ENCODE data around the gene RTL10. TPM values are rescaled to one million over a fixed set of nuclear protein-coding genes. Genes with fewer than 3 reads are reported as not detected.

Gene RTL10
- total RNA-seq, 2 experiments from 2014 or later, result 18.4 to 18.9 TPM

DNA sequence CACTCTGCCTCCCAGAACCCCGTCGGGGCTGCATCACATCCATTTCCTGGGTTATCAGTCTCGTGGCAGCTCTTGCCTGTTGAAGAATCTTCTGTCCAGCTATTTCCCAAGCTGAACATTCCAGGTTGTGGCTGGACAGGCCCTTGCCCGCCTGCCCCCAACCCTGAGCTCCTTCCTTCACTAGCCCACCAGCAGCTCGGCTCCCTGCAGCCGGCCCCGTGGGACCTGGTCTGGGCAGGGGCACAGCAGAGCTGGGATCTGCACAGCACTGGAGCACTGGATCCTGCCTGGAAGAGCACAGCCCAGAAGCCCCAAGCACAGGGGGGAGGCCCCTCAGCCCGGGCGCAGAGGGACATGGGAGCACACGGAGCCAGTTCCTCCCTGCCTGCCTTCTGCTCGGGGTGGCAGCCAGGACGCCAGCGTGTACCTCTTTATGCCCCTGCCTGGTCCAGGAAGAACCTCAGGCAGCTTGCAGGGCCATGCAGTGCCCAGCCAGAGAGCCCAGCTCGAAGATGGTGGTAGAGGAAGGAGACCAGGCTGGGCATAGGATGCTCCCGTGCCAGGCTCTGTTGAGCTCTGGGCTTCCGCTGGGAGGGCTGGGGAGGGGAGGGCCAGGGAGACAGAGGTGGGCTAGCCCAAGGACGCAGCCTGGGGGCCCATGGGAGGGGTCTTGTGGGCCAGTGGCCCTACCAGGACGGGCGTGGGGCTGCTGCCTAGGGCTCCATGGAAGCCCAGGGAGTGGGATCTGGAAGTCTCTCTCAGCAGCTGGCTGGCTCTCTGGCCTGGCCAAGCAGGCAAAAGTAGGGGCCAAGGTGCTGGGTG, 16.6 kb upstream of the RTL10 start:
- Mint-ChIP-seq H3K4me1 (no peaks in the 10 kb centered on the region), H3K36me3 (no peaks in the 10 kb centered on the region), H3K27ac (no peak overlapping the region), H3K27me3 (no peaks in the 10 kb centered on the region), H3K9me3 (no peaks in the 10 kb centered on the region), H3K4me3 (no peak overlapping the region)
- ATAC-seq (ENCODE audit: low read depth) (no peak), DNase-seq (peak; percentile 28)
- POLR2A ChIA-PET, result interaction anchor here (0.7 to 1.1 kb wide), 2 partner anchors 17 to 23 kb away, joined by 3 read pairs; partner anchors contain the start of genes GNB1L and RTL10

GRCh38 chr22:19870153-19871022, 15.7 kb upstream of the RTL10 start:
- Mint-ChIP-seq H3K27me3 (no peaks in the 10 kb centered on the region), H3K4me1 (no peaks in the 10 kb centered on the region), H3K4me3 (no peak overlapping the region), H3K36me3 (no peaks in the 10 kb centered on the region), H3K9me3 (no peaks in the 10 kb centered on the region), H3K27ac (no peak overlapping the region)
- POLR2A ChIA-PET, result interaction anchor here (0.7 to 1.1 kb wide), 2 partner anchors 16 to 24 kb away, joined by 3 read pairs; partner anchors contain the start of genes GNB1L and RTL10
- ATAC-seq (ENCODE audit: low read depth) (no peak), DNase-seq (peak; percentile 23)

GRCh38 chr22:19869497-19870152, 15.0 kb upstream of the RTL10 start:
- Mint-ChIP-seq H3K4me1 (no peaks in the 10 kb centered on the region), H3K27ac (no peak overlapping the region), H3K4me3 (no peak overlapping the region), H3K36me3 (no peaks in the 10 kb centered on the region), H3K9me3 (no peaks in the 10 kb centered on the region), H3K27me3 (no peaks in the 10 kb centered on the region)
- peak; percentile 18 for DNase-seq
- POLR2A ChIA-PET, result interaction anchor here (1.1 kb wide), 1 partner anchor 14 kb away, joined by 3 read pairs; no protein-coding TSS in a partner anchor
- no peak for ATAC-seq (ENCODE audit: low read depth)

- no peak overlapping the region for H3K4me3 Mint-ChIP-seq
- H3K27ac Mint-ChIP-seq, result no peak overlapping the region
- no peak for ATAC-seq (ENCODE audit: low read depth)
Measured at GRCh38 chr22:19868773-19869471, 14.2 kb upstream of the RTL10 start.

DNA sequence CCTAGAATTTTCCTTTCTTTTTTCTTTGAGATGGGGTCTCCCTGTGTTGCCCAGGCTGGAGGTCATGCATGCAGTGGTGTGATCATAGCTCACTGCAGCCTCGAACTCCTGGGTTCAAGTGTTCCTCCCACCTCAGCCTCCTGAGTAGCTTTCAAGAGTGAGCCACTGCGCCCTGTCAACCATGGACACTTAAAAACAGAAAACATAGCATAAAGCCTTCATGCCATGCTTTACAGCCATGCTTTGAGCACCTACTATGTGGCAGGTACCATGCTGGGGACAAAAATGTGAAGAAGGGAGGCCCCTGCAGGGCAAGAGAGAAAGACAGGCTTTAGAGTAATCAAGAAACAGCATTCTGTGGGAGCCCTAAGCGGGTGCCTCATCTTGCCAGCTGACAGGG, 13.7 kb upstream of the RTL10 start:
- Mint-ChIP-seq H3K4me3 (no peak overlapping the region), H3K36me3 (no peaks in the 10 kb centered on the region), H3K27me3 (no peaks in the 10 kb centered on the region), H3K27ac (no peak overlapping the region), H3K9me3 (no peaks in the 10 kb centered on the region), H3K4me1 (no peaks in the 10 kb centered on the region)
- POLR2A ChIA-PET, result interaction anchor here (1.1 kb wide), 1 partner anchor 13 kb away, joined by 3 read pairs; no protein-coding TSS in a partner anchor
- DNase-seq (no peak), ATAC-seq (ENCODE audit: low read depth) (no peak)

More at GRCh38 chr22:19868773-19869471, 14.2 kb upstream of the RTL10 start:
- H3K36me3 Mint-ChIP-seq, result no peaks in the 10 kb centered on the region
- no peaks in the 10 kb centered on the region for H3K4me1 Mint-ChIP-seq
- DNase-seq, result peak; percentile 21
- POLR2A ChIA-PET, result interaction anchor here (1.1 kb wide), 1 partner anchor 14 kb away, joined by 3 read pairs; no protein-coding TSS in a partner anchor
- no peaks in the 10 kb centered on the region for H3K27me3 Mint-ChIP-seq
- H3K9me3 Mint-ChIP-seq, result no peaks in the 10 kb centered on the region

DNA sequence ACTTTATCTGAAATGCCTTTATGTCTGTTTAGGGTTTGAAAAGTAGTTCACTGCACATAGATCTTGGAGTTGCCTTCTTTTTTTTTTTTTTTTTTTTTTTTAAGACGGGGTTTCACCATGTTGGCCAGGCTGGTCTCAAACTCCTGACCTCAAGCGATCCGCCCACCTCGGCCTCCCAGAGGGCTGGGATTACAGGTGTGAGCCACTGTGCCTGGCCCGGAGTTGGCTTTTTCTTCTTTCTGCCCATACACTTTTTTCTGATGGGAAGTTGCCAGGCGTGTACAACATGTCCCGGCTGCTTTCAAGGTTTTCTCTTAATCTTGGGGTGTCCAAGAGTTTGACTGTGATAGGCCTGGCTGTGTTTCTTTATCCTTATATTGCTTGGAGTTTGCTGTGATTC, 12.9 kb upstream of the RTL10 start:
- no peak overlapping the region for H3K4me3 Mint-ChIP-seq
- H3K36me3 Mint-ChIP-seq, result no peaks in the 10 kb centered on the region
- no peak overlapping the region for H3K27ac Mint-ChIP-seq
- no peak for ATAC-seq (ENCODE audit: low read depth)
- POLR2A ChIA-PET, result no interaction called here
- H3K9me3 Mint-ChIP-seq, result no peaks in the 10 kb centered on the region
- no peak for DNase-seq
- H3K27me3 Mint-ChIP-seq, result no peaks in the 10 kb centered on the region
- no peaks in the 10 kb centered on the region for H3K4me1 Mint-ChIP-seq

DNA sequence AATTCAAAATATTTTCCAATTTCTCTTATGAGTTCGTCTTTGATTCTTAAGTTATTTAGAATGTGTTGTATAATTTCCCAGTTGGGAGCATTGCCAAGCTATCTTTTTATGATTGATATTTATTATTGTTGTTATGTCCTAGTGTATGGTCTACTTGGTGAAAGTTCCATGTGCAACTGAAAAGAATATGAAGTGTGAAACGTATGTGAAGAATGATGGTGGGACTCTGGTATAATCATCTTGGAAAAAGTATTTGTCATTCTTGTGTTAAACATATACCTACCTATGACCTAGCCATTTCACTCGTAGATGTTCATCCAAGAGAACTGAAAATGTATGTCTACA, 12.0 kb upstream of the RTL10 start:
- H3K27ac Mint-ChIP-seq, result no peak overlapping the region
- H3K4me1 Mint-ChIP-seq, result no peaks in the 10 kb centered on the region
- POLR2A ChIA-PET, result no interaction called here
- no peaks in the 10 kb centered on the region for H3K36me3 Mint-ChIP-seq
- ATAC-seq (ENCODE audit: low read depth) (no peak), DNase-seq (no peak)
- no peak overlapping the region for H3K4me3 Mint-ChIP-seq
- H3K9me3 Mint-ChIP-seq, result no peaks in the 10 kb centered on the region
- H3K27me3 Mint-ChIP-seq, result no peaks in the 10 kb centered on the region

DNA sequence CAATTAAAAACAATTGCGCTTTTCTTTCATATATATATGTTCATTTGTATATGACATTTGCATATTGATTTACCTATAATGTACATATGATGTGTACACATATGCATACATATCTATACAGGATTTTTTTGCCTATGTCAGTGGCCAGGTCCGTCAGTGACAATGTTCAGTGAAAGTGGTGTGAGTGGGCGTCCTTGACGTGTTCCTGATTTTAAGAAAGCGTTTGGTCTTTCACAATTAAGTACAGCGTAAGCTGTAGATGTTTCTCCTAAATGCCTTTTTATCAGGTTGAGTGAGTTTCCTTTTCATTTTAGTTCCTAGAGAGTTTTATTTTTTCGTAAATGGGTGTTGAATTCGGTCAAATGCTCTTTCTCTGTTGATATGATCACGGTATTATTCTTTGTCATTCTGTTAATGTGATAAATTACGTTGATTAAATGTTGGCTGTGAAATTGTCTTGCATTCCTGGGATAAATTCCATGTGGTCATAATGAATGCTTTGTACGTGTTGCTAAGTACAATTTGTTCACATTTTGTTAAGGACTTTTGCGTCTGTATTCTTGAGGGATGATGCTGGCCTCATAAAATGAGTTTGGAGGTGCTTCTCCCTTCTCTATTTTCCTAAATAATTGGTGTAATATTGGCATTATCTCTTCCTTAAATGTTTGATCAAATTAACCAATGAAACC, 10.6 kb upstream of the RTL10 start:
- no peaks in the 10 kb centered on the region for H3K27me3 Mint-ChIP-seq
- no peak for DNase-seq
- no peaks in the 10 kb centered on the region for H3K9me3 Mint-ChIP-seq
- ATAC-seq (ENCODE audit: low read depth), result no peak
- H3K4me1 Mint-ChIP-seq, result no peaks in the 10 kb centered on the region
- H3K4me3 Mint-ChIP-seq, result no peak overlapping the region
- H3K36me3 Mint-ChIP-seq, result no peaks in the 10 kb centered on the region
- POLR2A ChIA-PET, result no interaction called here
- H3K27ac Mint-ChIP-seq, result no peak overlapping the region

GRCh38 chr22:19864538-19865106, 9.9 kb upstream of the RTL10 start:
- DNase-seq, result no peak
- H3K36me3 Mint-ChIP-seq, result no peaks in the 10 kb centered on the region
- no peaks in the 10 kb centered on the region for H3K4me1 Mint-ChIP-seq
- H3K27me3 Mint-ChIP-seq, result no peaks in the 10 kb centered on the region
- H3K4me3 Mint-ChIP-seq, result no peak overlapping the region
- POLR2A ChIA-PET, result interaction anchor here (0.7 kb wide), 1 partner anchor 23 kb away, joined by 3 read pairs; no protein-coding TSS in a partner anchor
- no peaks in the 10 kb centered on the region for H3K9me3 Mint-ChIP-seq
- H3K27ac Mint-ChIP-seq, result no peak overlapping the region
- ATAC-seq (ENCODE audit: low read depth), result no peak

DNA sequence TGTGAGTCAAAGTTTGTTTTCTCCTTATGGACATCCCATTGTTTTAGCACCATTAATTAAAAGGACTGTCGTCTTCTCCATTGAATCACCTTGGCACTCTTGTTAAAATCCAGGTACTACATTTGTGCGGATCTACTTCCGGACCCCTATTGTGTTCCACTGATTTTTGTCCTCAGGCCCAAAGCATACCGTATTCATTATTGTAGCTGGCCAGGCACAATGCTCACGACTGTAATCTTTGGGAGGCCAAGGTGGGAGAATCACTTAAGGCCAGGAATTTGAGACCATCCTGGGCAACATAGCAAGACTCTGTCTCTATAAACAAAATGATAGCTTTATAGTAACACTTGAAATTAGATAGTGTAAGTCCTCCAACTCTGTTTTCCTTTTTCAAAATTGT, 8.9 kb upstream of the RTL10 start:
- Mint-ChIP-seq H3K4me3 (no peak overlapping the region), H3K36me3 (no peaks in the 10 kb centered on the region), H3K27me3 (no peaks in the 10 kb centered on the region), H3K9me3 (no peaks in the 10 kb centered on the region), H3K27ac (no peak overlapping the region), H3K4me1 (no peaks in the 10 kb centered on the region)
- no peak for DNase-seq
- no peak for ATAC-seq (ENCODE audit: low read depth)
- POLR2A ChIA-PET, result no interaction called here

GRCh38 chr22:19862619-19863246, 8.1 kb upstream of the RTL10 start:
- POLR2A ChIA-PET, result interaction anchor here (0.7 kb wide), 1 partner anchor 19 kb away, joined by 3 read pairs; no protein-coding TSS in a partner anchor
- ATAC-seq (ENCODE audit: low read depth) (no peak), DNase-seq (no peak)
- no peak overlapping the region for H3K4me3 Mint-ChIP-seq
- H3K27me3 Mint-ChIP-seq, result no peaks in the 10 kb centered on the region
- peaks cover 1% of the 10 kb centered on the region for H3K4me1 Mint-ChIP-seq
- no peaks in the 10 kb centered on the region for H3K9me3 Mint-ChIP-seq
- no peaks in the 10 kb centered on the region for H3K36me3 Mint-ChIP-seq
- H3K27ac Mint-ChIP-seq, result no peak overlapping the region
